IMR-90 (cell line): Measurements from ENCODE around the gene DDOST. TPM values are rescaled to one million over a fixed set of nuclear protein-coding genes. Genes with fewer than 3 reads are reported as not detected.

Experiments used
- ATAC-seq: fragments of 200-7000 bp; cut with Tn5 transposase; 2 replicates; pipeline ENCODE4 v1.9.1; 2020; ENCODE audit warnings: low read depth, mild to moderate bottlenecking, moderate library complexity
- BruUV-seq: library from RNA; stranded (reverse); fragments of 400-500 nt; replicated peaks from 2 replicates; lab custom pipeline; 2021; lab: Mats Ljungman, UMichigan
- CTCF ChIA-PET: fragments of 300-600 bp; formaldehyde crosslinking; extraction: SDS; loops from one replicate; lab custom pipeline; 2021; ENCODE audit warnings: antibody characterized with exemption; lab: Yijun Ruan, JAX
- POLR2A ChIA-PET: fragments of 300-600 bp; sonication (Branson Sonifier 250); formaldehyde crosslinking; loops from one replicate; lab custom pipeline; 2022; ENCODE audit warnings: antibody characterized with exemption; ENCODE audit not compliant: unreplicated experiment; lab: Charles Lee
- DNase-seq: peaks from one replicate; pipeline ENCODE4 v3.0.0; 2013
- H2AFZ ChIP-seq: replicated peaks from 2 replicates; pipeline ENCODE3; 2013; ENCODE audit warnings: low read length, mild to moderate bottlenecking; ENCODE audit not compliant: poor library complexity
- H2AK5ac ChIP-seq: 2 replicates; pipeline ENCODE4 v1.6.1; 2013; ENCODE audit warnings: low read depth, low read length, inconsistent platforms
- H2AK9ac ChIP-seq: replicated peaks from 2 replicates; pipeline ENCODE3; 2013; ENCODE audit warnings: mild to moderate bottlenecking, low read depth, low read length, moderate library complexity; ENCODE audit not compliant: poor library complexity
- H2BK120ac ChIP-seq: 2 replicates; pipeline ENCODE4 v1.6.1; 2013; ENCODE audit warnings: low read depth, low read length, inconsistent platforms
- H2BK15ac ChIP-seq: 3 replicates; pipeline ENCODE4 v1.6.1; 2013; ENCODE audit warnings: low read depth, low read length, inconsistent platforms
- H2BK20ac ChIP-seq: 2 replicates; pipeline ENCODE4 v1.6.1; 2013; ENCODE audit warnings: low read depth, mild to moderate bottlenecking, inconsistent platforms, low read length, moderate library complexity
- H2BK5ac ChIP-seq: 2 replicates; pipeline ENCODE4 v1.6.1; 2013; ENCODE audit warnings: mild to moderate bottlenecking, low read depth, low read length, inconsistent platforms; ENCODE audit not compliant: poor library complexity, severe bottlenecking
- H3K14ac ChIP-seq: replicated peaks from 2 replicates; pipeline ENCODE4 v1.6.1; 2013; ENCODE audit warnings: low read depth, low read length, inconsistent platforms
- H3K18ac ChIP-seq: 2 replicates; pipeline ENCODE4 v1.6.1; 2013; ENCODE audit warnings: low read depth, low read length, control low read depth
- H3K23ac ChIP-seq: 2 replicates; pipeline ENCODE4 v1.6.1; 2013; ENCODE audit warnings: low read depth, low read length, inconsistent platforms
- H3K27ac ChIP-seq: 2 replicates; pipeline ENCODE4 v1.5.1; 2013; ENCODE audit warnings: mild to moderate bottlenecking, control low read depth, low read length; ENCODE audit not compliant: insufficient read depth
- H3K27me3 ChIP-seq: 2 replicates; pipeline ENCODE4 v1.6.1; 2013; ENCODE audit warnings: low read length; ENCODE audit not compliant: control insufficient read depth, insufficient read depth
- H3K36me3 ChIP-seq: 2 replicates; pipeline ENCODE4 v1.6.1; 2013; ENCODE audit warnings: low read length, mixed read lengths; ENCODE audit not compliant: control insufficient read depth, insufficient read depth
- H3K4ac ChIP-seq: 2 replicates; pipeline ENCODE4 v1.6.1; 2013; ENCODE audit warnings: low read depth, low read length, inconsistent platforms
- H3K4me1 ChIP-seq: 2 replicates; pipeline ENCODE4 v1.6.1; 2013; ENCODE audit warnings: low read length, mixed read lengths; ENCODE audit not compliant: control insufficient read depth, insufficient read depth
- H3K4me2 ChIP-seq: 2 replicates; pipeline ENCODE4 v1.6.1; 2013; ENCODE audit warnings: low read depth, mild to moderate bottlenecking, control low read depth, low read length, moderate library complexity
- H3K4me3 ChIP-seq: 2 replicates; pipeline ENCODE4 v1.5.1; 2013; ENCODE audit warnings: low read depth, mild to moderate bottlenecking, control low read depth, low read length, moderate library complexity; ENCODE audit not compliant: insufficient read depth
- H3K56ac ChIP-seq: 2 replicates; pipeline ENCODE4 v1.6.1; 2013; ENCODE audit warnings: low read length, inconsistent platforms; ENCODE audit not compliant: insufficient read depth; ENCODE audit errors: extremely low read depth
- H3K79me1 ChIP-seq, 2 experiments: 2 replicates each; pipeline ENCODE4 v1.6.1; 2013; ENCODE audit warnings: low read length in 2 of 2, inconsistent platforms in 1 of 2, low read depth in 1 of 2
- H3K9ac ChIP-seq: 2 replicates; pipeline ENCODE4 v1.6.1; 2013; ENCODE audit warnings: low read depth, low read length, control low read depth
- H3K9me1 ChIP-seq: 2 replicates; pipeline ENCODE4 v1.6.1; 2013; ENCODE audit warnings: low read length, inconsistent platforms; ENCODE audit not compliant: insufficient read depth
- H3K9me3 ChIP-seq: 2 replicates; pipeline ENCODE4 v1.6.1; 2013; ENCODE audit warnings: low read length; ENCODE audit not compliant: control insufficient read depth, insufficient read depth
- H4K20me1 ChIP-seq: 2 replicates; pipeline ENCODE4 v1.6.1; 2013; ENCODE audit warnings: low read length, inconsistent platforms; ENCODE audit not compliant: insufficient read depth
- H4K5ac ChIP-seq: 2 replicates; pipeline ENCODE4 v1.6.1; 2013; ENCODE audit warnings: mild to moderate bottlenecking, low read depth, low read length, control low read depth
- H4K8ac ChIP-seq, 2 experiments: 2 replicates each; pipeline ENCODE4 v1.6.1; 2013; ENCODE audit warnings: low read depth in 2 of 2, low read length in 2 of 2, control low read depth in 1 of 2, inconsistent platforms in 1 of 2
- H4K91ac ChIP-seq: 2 replicates; pipeline ENCODE4 v1.6.1; 2013; ENCODE audit warnings: low read depth, low read length, inconsistent platforms; ENCODE audit not compliant: insufficient read depth
- BHLHE40 ChIP-seq: fragments of 150-350 bp; IDR thresholded peaks from 2 replicates; pipeline ENCODE4 v1.6.1; 2016; ENCODE audit warnings: mild to moderate bottlenecking, low read depth, low read length
- CEBPB ChIP-seq: IDR thresholded peaks from 2 replicates; pipeline ENCODE4 v1.6.1; 2012; ENCODE audit warnings: low read depth, low read length, improper control_type of control experiment
- CHD1 ChIP-seq: IDR thresholded peaks from 2 replicates; pipeline ENCODE4 v1.6.1; 2012; ENCODE audit warnings: low read depth, low read length, improper control_type of control experiment
- CTCF ChIP-seq: conservative IDR thresholded peaks from 2 replicates; pipeline ENCODE4 v1.5.1; 2012; ENCODE audit warnings: mild to moderate bottlenecking, low read depth, low read length, improper control_type of control experiment
- FOS ChIP-seq: fragments of 150-350 bp; IDR thresholded peaks from 2 replicates; pipeline ENCODE4 v1.6.1; 2016; ENCODE audit warnings: low read depth, low read length
- MAFK ChIP-seq: IDR thresholded peaks from 2 replicates; pipeline ENCODE4 v1.6.1; 2012; ENCODE audit warnings: low read depth, low read length, improper control_type of control experiment
- MAZ ChIP-seq: IDR thresholded peaks from 2 replicates; pipeline ENCODE4 v1.6.1; 2012; ENCODE audit warnings: low read depth, mild to moderate bottlenecking, low read length, improper control_type of control experiment, moderate library complexity, borderline replicate concordance
- MXI1 ChIP-seq: IDR thresholded peaks from 2 replicates; pipeline ENCODE4 v1.6.1; 2012; ENCODE audit warnings: low read depth, mild to moderate bottlenecking, low read length, moderate library complexity, borderline replicate concordance
- POLR2A ChIP-seq: IDR thresholded peaks from 2 replicates; pipeline ENCODE4 v1.6.1; 2012; ENCODE audit warnings: mild to moderate bottlenecking, low read depth, low read length
- RAD21 ChIP-seq: IDR thresholded peaks from 2 replicates; pipeline ENCODE4 v1.6.1; 2012; ENCODE audit warnings: low read length, improper control_type of control experiment
- RCOR1 ChIP-seq: IDR thresholded peaks from 2 replicates; pipeline ENCODE4 v1.6.1; 2012; ENCODE audit warnings: mild to moderate bottlenecking, low read length, improper control_type of control experiment; ENCODE audit not compliant: insufficient replicate concordance
- USF2 ChIP-seq: fragments of 150-350 bp; IDR thresholded peaks from 2 replicates; pipeline ENCODE4 v1.6.1; 2017; ENCODE audit warnings: mild to moderate bottlenecking, antibody characterized with exemption, low read length, low read depth
- WGBS, 2 experiments: methylation state at CpG; one replicate each; pipeline versions ENCODE4 v1.1.5 to v1.1.7; 2013; ENCODE audit warnings: missing lambda C conversion rate in 2 of 2; ENCODE audit not compliant: insufficient read length in 1 of 2; ENCODE audit errors: extremely low coverage in 2 of 2; 5-methylcytosine and 5-hydroxymethylcytosine counted together
- dilution Hi-C: fragments of 300-500 bp; cut with HindIII; formaldehyde crosslinking; loops from one replicate; pipeline ENCODE4 v1.14.3; 2018; ENCODE audit warnings: low sequenced_read_pairs; ENCODE audit not compliant: unreplicated experiment
- in situ Hi-C: fragments of 300-500 bp; cut with MboI; formaldehyde crosslinking; loops from 3 replicates; pipeline ENCODE4 v1.14.3; 2019; ENCODE audit warnings: low sequenced_read_pairs, inconsistent platforms, mixed read lengths
- intact Hi-C: fragments of 100-400 bp; cut with micrococcal nuclease; formaldehyde crosslinking; loops from 2 replicates; pipeline ENCODE4 v1.10.0; 2022
- polyA plus RNA-seq, 3 experiments: library from polyadenylated mRNA; depleted of rRNA; stranded (reverse); fragments of >200 nt; gene quantifications; 2 replicates each; pipeline ENCODE4 v1.2.3, GENCODE V29; 2012; ENCODE audit warnings: low replicate concordance in 1 of 3
- total RNA-seq: library from RNA; depleted of rRNA; stranded (reverse); fragments of >200 nt; gene quantifications from 2 replicates; pipeline ENCODE4 v1.2.3, GENCODE V29; 2012

DDOST gene
- total and polyA plus RNA-seq, 2 of the 4 experiments (the other 2 are of a cell fraction): 179 to 477 TPM

GRCh38 chr1:20643080-20643479, 18.1 kb downstream of the DDOST start:
- Histone ChIP-seq H3K79me1 (no peaks in the 10 kb centered on the region; a peak in 1 of 4 replicates), H3K23ac (no peak overlapping the region), H4K20me1 (peaks cover 5% of the 10 kb centered on the region; the same call in 1 of the 2 replicates), H3K9me3 (no peaks in the 10 kb centered on the region), H3K36me3 (peaks cover 48% of the 10 kb centered on the region), H3K4me1 (no peaks in the 10 kb centered on the region), H3K27me3 (no peaks in the 10 kb centered on the region), H2BK20ac (no peak overlapping the region), H2BK5ac (no peak overlapping the region), H3K9ac (no peak overlapping the region), H4K5ac (no peak overlapping the region), H3K4me2 (no peak overlapping the region), H2AK9ac (no peak overlapping the region), H3K14ac (no peak overlapping the region), H2AK5ac (no peak overlapping the region), H2BK15ac (no peak overlapping the region), H2BK120ac (no peak overlapping the region), H3K4me3 (no peak overlapping the region), H3K9me1 (no peaks in the 10 kb centered on the region), H4K91ac (no peak overlapping the region), H4K8ac (no peak overlapping the region), H2AFZ (no peak overlapping the region), H3K4ac (no peak overlapping the region), H3K56ac (no peak overlapping the region), H3K27ac (no peak overlapping the region), H3K18ac (no peak overlapping the region)
- CTCF ChIA-PET: no interaction called here
- intact Hi-C loops: loop anchor here (5.0 kb wide), 1 partner anchor 431 kb away; no protein-coding TSS in a partner anchor
- ATAC-seq (no peak; the same call in 1 of the 2 replicates), DNase-seq (no peak)
- BruUV-seq: no TSS peak
- dilution Hi-C loops: no loop called here
- TF ChIP-seq FOS (no peak), BHLHE40 (no peak), POLR2A (no peak), MAZ (no peak), RAD21 (no peak), MAFK (no peak), USF2 (no peak), CTCF (no peak), MXI1 (no peak), CHD1 (no peak), RCOR1 (no peak), CEBPB (no peak)
- in situ Hi-C loops: loop anchor here (25.0 kb wide), 1 partner anchor 431 kb away; no protein-coding TSS in a partner anchor
- 71% methylated on average over 1 of the region's 6 CpGs; no CpG with 5 or more reads in 1 of the 2 experiments for WGBS, 2 experiments
- POLR2A ChIA-PET: no interaction called here
